GM18499 (cell line): Measurements from ENCODE around the gene CEMIP.
"Not testable (repeated sequence)": the region's sequence is repeated elsewhere in the genome, so short reads cannot be mapped to it uniquely, and the experiment has no call there.

ENCODE experiments used
- ATAC-seq: cut with Tn5 transposase; IDR thresholded peaks from one replicate; pipeline ENCODE4 v1.9.1; 2021; ENCODE audit warnings: moderate number of reproducible peaks; ENCODE audit not compliant: insufficient read depth, unreplicated experiment

Gene CEMIP

DNA sequence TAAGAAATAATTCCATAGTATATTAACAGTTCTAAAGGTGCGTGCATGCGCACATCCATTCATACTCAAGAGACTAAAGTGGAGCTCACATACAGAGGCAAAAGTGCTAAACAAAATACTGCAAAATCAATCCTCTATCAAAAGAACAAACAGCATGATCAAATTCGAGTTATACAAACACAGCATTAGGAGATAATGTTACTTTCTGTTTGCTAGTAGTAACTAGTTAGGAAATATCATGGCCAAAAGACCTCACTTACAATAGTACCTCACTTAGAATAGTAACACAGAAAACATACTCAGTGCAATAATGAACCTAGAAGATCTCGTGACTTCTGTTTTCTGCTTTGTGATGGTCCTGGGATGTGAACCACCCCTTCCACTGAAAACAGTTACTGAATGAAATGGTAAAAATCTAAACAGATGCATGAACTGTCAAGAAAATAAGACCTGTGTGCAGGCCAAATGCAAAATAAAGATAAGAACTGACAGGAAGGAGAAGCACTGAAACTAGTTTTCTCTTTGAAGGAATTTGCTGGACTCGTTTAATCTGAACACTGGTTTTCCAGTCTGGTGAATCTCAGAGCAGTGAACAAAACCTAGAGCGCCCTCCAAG lies 20.9 kb upstream of the CEMIP start:
- no peak for ATAC-seq

DNA sequence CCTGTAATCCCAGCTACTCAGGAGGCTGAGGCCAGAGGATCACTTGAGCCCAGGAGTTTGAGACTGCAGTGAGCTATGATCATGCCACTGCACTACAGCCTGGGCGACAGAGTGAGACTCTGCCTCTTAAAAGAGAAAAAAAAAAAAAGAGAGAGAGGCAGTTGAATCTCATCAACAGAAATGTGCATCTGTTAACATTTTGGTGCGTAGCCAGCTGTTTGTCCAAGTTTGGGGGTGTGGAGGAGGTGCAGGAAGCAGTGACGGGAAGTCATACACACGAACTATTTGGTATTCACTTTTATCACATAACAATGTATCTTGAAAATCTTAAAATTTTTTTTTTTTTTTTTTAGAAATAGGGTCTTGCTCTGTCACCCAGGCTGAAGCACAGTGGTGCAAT lies 18.2 kb upstream of the CEMIP start:
- no peak for ATAC-seq

DNA sequence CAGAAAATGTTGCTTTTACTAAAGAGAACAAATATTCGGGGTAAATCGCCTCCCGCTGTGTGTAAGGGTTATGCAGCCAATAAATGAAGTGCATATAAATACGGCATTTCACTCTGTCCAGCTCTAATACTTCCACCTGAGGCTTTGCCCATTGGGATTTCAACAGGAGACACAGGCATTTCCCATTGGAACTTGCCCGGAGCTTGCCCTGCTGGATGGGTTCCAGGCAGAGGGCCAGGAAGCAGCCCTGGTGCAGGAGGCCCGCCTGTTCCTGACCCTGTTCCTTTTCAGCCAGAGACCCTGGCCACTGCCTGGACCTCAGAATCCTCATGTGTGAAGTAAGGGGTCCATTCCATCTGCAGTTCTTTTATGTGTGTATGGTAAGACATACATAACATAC lies 17.4 kb upstream of the CEMIP start:
- ATAC-seq: no peak

DNA sequence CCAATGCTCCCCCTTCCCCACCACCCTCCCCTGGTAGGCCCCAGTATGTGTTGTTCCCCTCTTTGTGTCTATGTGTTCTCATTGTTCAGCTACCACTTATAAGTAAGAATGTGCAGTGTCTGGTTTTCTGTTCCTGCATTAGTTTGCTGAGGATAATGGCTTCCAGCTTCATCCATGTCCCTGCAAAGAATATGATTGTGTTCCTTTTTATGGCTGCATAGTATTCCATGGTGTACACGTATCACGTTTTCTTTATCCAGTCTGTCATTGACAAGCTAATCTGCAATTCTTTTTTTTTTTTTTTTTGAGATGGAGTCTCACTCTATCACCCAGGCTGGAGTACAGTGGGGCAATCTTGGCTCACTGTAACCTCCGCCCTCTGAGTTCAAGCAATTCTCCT lies 15.9 kb upstream of the CEMIP start:
- ATAC-seq: not testable (repeated sequence)

DNA sequence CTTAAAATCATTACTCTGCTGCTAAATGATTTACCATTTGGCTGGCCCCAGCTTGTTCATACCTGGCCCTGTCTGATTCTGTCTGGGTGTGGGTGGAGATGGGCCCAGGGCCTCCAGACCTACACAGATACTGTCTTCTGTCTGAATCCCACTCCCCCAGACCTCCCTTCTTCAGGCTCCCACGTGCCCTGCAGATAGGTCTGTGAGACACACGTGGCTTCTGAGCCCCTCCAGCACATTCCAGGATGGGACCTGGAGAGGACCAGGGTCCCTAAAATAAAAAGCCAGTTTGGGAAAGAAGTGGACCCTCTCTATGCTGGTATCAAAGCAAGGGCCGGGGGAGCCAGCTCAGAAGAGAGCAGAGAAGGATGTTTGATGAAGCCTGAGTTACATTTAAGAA lies 14.6 kb upstream of the CEMIP start:
- no peak for ATAC-seq

DNA sequence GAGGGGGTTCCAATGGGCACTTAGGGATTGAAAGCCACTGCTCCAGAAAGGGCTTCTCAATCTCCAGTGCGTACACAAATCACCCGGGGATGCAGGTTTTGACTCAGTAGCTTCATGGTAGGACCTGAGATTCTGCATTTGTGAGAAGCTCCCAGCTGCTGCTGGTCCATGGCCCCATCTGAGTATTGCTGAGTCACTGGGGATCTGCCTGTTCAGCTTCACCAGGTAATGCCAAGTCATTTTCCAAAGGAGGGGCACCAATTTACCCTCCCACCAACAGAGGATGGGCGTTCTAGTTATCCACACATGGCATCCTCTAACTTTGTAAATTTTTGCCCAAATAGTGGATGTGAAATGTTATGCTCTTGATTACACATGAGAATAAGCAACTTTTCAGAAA lies 12.9 kb upstream of the CEMIP start:
- no peak for ATAC-seq

DNA sequence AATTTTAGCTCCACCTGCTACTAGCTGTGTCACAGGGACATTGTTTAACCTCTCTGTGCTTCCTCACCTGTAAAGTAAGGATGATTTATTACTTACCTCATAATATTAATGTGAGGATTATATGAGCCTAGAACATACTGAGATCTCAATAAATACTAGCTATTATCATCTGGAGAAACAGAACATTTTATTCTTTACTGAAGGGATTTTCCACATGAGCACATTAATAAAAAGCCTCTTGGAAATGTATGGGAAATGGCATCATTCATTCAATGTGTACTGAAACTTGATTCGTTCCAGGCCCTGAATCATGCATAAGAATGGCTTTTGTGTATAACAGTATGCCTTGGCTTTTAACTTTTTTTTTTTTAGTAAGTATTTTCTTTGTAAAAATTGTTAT lies 11.0 kb upstream of the CEMIP start:
- no peak for ATAC-seq

DNA sequence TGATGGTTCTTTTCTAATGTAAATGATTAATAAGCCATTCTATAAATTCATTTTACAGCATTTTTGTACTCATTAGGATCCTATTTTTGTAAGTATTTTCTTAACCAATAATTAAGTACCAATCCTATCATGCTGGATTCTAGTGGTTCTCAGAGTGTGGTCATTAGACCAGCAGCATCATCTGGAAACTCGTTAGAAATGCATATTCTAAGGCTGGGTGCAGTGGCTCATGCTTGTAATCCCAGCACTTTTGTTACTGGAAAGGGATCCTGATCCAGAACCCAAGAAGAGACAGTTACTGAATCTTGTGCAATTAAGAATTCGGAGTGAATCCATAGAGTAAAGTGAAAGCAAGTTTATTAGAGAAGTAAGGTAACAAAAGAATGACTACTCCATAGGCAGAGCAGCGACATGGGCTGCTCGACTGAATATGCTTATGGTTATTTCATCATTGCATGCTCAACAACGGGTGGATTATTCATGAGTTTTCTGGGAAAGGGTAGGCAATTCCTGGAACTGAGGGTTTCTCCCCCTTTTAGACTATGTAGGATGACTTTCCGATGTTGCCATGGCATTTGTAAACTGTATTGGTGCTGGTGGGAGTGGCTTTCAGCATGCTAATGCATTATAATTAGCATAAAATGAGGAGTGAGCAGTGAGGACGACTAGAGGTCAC lies 9.9 kb upstream of the CEMIP start:
- ATAC-seq: no peak

DNA sequence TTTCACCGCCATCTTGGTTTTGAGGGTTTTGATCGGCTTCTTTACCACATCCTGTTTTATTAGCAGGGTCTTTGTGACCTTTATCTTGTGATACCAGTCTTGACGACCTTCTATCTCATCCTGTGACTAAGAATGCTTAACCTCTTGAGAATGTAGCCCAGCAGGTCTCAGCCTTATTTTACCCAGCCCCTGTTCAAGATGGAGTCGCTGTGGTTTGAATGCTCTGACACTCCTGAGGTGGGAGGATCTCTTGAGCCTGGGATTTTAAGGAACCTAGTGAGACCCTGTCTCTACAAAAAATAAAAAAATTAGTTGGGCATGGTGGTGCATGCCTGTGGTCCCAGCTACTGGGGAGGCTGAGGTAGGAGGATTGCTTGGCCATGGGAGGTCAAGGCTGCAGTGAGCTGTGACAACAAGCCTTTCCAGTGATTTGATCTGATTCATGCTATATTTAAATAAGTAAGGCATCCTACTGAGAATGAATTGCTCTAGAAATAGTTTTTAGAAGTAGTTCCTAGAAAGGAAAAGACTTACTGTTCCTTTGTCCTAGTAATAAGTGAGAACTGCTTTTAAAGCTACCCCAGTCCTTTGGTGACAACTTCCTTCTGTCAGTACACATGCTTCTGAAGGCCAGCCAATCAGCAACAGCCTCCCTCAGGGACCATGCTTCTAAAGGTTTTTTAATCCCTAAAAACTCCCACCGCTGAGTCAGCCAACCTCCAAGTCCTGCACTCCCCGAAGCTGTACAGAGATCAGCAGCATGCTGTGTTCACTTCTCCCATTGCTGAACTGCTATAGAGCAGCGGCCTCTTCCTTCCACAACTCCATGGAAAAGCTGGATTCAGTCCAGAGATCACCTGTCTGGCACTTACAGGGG lies 9.1 kb upstream of the CEMIP start:
- no peak for ATAC-seq

DNA sequence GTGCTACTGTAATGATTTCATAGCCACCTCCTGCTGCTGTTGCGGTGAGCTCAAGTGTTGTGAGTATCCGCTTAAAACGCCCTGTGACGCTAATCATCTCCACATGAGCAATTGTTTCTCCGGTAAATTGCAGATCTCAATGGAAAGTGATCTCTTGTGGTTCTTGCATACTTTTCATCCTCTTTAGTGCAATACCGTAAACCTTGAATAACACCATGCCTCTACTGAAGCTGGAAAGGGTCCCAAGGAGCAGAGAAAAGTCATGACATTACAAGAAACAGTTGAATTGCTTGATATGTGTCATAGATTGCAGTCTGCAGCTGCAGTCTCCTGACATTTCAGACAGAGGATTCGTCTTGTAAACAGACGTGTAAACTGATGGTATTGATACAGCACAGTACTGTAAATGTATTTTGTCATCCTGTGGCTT lies 6.0 kb upstream of the CEMIP start:
- no peak for ATAC-seq

DNA sequence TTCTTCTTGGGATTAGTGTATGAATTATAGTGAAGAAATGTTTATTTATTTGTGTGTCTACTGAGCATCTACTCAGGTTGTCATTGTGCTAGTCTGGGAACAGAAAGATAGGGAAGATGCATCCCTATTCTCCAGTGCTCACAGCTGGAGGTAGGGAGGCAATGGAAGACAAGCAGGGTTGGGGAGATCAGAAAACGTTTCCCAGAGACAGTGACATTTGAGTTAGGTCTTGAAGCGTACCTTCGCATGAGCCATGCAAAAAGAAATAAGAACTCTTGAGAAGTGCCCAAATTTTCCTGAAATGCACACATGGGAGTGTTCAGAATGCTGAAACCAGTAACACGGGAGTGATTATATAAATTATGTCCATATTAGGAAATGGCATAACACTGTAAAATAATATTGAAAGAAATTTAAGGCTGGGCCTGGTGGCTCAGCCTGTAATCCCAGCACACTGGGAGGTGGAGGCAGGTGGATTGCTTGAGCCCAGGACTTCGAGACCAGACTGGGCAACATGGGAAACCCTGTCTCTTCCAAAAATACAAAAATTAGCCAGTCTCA lies 5.3 kb upstream of the CEMIP start:
- ATAC-seq: no peak

DNA sequence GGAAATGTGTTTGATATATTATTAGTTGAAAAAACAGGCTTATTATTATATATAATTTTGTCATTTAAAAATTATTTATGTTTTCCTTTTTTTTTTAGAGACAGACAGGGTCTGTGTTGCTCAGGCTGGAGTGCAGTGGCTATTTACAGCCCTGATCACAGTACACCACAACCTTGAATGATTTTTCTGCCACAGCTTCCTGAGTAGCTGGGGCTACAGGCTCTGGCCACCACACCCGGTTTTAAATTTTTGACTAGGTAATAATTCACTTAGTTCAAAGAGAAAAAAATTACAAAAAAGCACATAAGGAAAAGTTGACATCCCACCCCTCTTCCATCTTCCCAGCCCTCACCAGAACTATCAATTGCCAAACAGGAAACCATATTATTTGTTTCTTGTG lies 4.7 kb upstream of the CEMIP start:
- no peak for ATAC-seq

DNA sequence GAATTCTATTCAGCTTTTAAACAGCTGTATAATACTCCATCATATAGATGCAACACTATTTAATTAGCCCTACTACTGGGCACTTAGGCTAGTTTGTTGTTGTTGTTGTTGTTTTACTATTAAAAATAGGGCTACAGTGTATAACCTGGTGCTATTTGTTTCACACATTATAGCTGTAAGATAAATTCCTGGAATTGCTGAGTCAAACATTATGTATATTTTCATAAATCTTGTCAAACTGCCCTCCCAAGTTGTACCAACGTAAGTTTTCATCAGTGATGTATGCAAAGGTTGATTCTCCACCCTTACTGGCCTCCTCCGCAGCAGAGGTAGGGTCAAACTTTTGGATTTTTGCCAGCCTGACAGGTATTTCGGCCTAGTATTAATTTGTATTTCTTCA lies 3.8 kb upstream of the CEMIP start:
- ATAC-seq: no peak

DNA sequence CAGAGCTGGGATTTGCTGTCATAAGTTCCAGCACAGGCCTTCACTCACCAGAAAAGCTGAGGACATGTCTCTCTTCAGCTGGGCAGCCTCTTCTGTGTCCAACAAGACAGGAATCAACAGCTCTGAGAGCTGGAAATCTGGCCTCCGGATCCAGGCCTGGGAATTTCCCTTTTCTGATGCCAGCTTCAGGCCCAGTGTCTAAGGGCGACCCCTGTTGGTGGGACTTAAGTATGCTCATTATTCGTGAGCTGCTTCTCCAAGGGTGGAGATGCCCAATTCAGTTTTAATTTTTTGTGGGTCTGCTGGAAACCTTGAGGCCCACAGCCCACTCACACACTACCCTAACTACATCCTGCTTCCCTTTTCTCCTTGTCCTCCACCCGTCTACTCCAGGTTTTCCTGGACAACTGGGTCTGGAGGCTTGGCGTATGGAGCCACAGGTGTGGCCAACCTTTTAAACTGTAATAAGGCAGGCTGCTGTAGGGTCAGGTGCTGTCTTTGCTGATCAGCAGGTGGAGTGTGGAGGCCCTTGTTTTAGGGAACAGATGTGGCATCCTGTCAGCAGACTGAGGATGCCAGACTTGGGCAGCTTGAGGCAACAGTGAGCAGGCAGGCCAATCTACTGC lies 2.6 kb upstream of the CEMIP start:
- no peak for ATAC-seq

DNA sequence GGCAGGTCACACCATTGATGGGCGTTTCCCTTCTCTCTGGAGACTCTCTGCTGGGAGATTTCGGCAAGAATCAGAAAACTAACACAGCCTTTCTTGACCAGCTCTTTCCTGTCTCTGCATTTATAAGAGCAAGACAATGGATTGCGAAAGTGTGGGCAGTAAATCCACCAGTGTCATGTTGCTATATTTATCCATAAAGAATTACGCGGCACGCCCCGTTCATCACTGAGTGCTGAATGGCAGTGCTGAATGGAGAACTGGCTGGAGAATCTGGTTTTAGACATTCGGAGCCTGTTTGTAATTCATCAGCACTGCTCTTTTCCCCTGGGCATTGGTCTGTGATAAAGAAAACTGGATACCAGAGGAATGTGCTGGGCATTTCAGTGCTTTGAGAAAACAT lies 2.0 kb upstream of the CEMIP start:
- no peak for ATAC-seq

DNA sequence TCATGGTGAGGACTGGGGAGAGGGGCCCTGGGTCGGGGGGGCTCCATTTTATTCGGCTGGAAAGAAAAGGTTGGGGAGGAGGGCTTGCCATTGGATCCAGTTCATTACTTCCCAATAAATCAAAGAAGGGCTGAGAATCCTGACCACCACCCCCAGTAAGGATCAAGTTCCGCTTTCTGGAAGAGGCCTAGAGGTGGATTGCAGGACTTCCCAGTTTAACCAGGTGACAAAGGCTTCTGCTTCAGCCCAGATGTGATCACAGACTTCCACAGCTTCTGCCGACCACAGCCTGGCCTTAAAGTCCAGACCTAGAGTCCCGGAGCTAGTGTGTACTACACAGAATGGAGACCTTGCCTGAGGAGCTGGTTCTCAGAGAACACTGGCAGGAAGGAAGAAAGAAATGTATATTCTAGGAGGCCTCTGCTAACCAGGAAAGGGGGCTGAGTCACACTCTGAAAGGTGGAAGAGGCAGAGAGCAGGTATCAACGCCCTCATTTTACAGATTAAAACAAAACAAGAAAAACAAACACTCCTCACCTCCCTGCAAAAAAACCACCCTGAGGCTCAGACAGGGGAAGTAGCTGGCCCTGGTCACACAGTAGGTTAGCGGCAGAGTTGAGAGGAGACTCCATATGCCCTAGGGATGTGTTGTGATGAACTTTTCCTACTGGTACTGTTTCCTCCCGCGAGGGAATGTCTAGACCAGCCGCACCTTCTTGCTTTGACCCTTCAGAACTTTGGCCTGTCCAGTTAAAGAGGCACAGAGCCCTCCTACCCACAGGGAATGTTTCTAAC lies 1.1 kb upstream of the CEMIP start:
- ATAC-seq: no peak

DNA sequence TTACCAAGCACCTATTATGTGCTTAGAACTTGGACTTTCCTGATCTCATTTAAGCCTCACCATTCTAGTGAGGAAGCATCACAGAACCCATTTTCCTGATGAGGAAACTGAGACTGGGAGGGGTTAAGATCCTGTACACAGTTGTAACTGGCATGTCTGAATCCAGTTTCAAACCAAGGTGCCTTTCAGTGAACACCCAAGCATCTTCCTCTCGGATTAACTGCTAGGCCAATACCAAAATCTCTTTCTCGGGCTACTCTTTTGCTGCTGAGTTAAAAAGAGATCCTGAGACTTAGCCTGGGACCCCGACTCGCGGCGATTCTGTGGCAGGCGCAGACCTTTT lies 578 bp upstream of the CEMIP start:
- no peak for ATAC-seq

DNA sequence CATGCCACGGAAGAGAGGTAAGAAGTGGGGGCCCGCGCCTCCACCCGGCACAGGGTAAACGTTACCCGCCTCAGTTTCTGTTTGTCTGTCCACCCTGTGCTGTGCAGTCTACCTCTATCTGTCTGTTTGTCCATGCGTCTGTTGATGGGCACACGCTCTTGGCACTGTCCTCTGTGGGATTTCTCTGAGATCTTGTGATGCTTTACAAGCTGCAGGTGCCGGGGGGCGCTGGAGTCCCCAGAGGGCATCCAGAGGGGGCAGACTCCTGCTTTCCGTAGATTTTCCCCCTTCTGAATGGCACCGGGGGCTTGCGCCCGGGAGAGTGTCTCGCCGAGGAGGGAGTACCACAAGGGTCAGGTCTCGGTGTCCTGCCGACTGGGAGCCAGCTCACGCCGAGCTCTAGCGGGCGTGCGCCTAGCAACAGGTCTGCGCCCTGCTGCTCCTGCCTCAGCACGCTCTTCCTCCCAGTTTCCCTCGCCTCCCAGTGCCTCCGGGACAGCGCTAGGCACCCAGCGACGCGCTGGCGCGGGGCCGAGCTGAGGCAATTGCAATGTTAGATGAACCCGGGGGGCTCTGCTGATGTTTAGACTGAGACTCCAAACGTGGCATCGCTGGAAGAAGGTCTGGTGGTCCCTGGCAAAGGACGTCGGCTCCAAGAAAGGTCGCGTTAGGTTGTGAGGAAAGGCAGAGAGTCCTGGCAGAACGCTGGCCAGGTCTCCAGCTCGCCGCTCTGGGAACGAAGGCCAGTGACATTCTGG lies 667 bp downstream of the CEMIP start:
- no peak for ATAC-seq
